Measurements from ENCODE around the gene KLHL3. TPM values are rescaled to one million over a fixed set of nuclear protein-coding genes. Genes with fewer than 3 reads are reported as not detected.

The KLHL3 gene
- total RNA-seq, 1 donor from 2014 or later = 6.8 TPM

DNA sequence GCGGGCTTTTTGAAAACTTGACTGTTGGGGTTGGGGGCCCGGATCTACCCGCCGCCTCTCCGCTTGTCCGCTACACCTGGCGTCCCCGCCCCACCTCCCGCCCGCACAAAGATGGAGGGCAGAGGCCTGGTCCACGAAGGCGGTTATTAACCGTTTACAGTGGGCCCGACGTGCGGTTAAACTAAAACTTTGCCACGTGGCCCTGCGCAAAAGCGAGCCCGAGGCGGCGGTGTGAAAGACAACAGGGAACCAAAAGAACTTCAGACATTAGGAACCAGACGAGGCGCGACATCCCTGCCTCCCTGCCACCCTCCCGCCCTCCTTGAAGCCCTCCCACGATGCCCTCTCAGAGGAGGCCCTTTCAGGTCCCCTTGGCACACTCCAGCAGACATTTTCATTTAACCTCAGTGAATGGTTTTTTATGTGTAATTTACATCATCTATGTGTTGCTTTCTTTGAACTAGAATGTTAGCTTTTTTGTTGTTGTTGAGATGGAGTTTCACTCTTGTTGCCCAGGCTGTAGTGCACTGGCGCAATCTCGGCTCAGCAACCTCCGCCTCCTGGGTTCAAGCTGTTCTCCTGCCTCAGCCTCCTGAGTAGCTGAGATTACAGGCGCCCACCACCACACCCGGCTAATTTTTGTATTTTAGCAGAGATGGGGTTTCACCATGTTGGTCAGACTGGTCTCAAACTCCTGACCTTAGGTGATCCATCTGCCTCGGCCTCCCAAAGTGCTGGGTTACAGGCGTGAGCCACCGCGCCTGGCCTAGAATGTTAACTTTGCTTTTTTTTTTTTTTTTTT lies 19.3 kb upstream of the KLHL3 start:
- Histone ChIP-seq H3K4me1 (peaks cover 16% of the 10 kb centered on the region), H3K36me3 (peaks cover 9% of the 10 kb centered on the region), H3K9me3 (no peaks in the 10 kb centered on the region), H3K4me3 (peak overlapping the region; percentile 82), H3K27ac (peak overlapping the region; percentile 100), H3K27me3 (no peaks in the 10 kb centered on the region)
- TF ChIP-seq, protein P1, sequence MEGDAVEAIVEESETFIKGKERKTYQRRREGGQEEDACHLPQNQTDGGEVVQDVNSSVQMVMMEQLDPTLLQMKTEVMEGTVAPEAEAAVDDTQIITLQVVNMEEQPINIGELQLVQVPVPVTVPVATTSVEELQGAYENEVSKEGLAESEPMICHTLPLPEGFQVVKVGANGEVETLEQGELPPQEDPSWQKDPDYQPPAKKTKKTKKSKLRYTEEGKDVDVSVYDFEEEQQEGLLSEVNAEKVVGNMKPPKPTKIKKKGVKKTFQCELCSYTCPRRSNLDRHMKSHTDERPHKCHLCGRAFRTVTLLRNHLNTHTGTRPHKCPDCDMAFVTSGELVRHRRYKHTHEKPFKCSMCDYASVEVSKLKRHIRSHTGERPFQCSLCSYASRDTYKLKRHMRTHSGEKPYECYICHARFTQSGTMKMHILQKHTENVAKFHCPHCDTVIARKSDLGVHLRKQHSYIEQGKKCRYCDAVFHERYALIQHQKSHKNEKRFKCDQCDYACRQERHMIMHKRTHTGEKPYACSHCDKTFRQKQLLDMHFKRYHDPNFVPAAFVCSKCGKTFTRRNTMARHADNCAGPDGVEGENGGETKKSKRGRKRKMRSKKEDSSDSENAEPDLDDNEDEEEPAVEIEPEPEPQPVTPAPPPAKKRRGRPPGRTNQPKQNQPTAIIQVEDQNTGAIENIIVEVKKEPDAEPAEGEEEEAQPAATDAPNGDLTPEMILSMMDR (IDR thresholded peaks at IDR 0.05) = no peak
- intact Hi-C loops (cut with DNase I) = no loop called here
- DNase-seq (no peak), ATAC-seq (peak; percentile 48)

DNA sequence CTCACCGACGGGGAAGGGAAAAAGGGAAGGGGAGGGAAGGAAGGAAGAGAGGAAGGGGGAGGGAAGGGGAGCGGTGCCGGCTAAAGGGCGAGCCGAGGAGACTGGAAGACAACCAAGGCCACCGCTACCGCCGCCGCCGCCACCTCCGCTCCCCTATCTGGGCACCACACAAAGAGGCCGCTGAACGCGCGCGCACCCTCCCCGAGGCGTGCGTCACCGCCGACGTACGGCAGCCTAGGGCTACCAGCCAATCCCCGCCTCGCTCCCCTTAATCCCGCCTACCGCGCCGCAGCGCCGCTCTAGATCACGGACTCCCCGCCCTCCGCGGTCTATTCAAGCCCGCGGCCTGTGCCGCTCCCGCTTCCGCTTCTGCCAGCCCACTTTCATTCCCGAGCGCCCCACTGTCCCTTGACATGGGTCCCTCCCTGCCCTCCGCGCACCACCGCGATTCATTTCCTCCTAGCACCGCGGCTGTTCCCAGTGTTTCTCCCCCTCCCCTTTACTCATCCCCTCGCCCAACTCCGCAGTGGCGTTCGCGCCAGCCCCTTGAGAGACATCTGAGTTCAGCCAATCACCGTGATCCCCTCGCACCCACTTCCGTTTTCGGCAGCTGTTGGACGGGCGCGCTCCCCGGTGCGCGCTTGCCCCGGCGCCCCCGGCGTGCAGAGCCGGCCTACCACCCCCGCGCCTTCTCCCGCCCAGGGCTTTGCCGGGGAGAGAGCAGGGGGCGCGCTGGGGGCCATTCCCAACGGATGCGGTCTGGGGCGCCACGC lies 18.5 kb upstream of the KLHL3 start, which contains the start of gene HNRNPA0:
Gene HNRNPA0 (minus strand): TSS at position 176 of the 773 bp plus-strand sequence. CDS start 297 bp downstream, outside the sequence.
- peaks cover 16% of the 10 kb centered on the region for H3K4me1 ChIP-seq
- peak; percentile 95 for ATAC-seq
- H3K9me3 ChIP-seq = no peaks in the 10 kb centered on the region
- H3K27me3 ChIP-seq = no peaks in the 10 kb centered on the region
- H3K27ac ChIP-seq = peak within 1 kb of the TSS; percentile 100
- H3K36me3 ChIP-seq = peaks cover 9% of the 10 kb centered on the region
- TF ChIP-seq, protein P1 (IDR thresholded peaks at IDR 0.05) = no peak
- peak within 1 kb of the TSS; percentile 82 for H3K4me3 ChIP-seq
- DNase-seq = peak; percentile 99
- intact Hi-C loops (cut with DNase I) = no loop called here

DNA sequence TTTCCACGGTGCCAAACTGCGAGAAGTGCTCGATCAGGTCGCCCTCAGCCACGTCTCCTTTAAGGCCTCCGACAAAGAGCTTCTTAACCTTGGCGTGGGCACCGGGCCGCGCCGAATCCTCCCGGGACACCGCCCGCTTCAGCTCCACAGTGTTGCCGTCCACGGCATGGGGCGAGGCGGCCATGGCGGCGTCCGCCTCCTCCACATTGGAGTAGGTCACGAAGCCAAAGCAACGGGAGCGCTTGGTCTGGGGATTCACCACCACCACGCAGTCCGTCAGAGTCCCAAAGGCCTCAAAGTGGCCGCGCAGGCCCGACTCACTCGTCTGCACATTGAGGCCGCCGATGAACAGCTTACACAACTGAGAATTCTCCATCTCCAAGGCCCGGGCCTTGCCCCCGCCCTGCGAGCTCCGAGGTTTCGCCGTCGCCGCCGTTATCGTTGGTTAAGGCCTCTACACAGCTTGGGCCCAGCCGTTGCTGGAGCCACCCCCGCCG lies 17.9 kb upstream of the KLHL3 start:
- TF ChIP-seq, protein P1 (IDR thresholded peaks at IDR 0.05) = no peak
- Histone ChIP-seq H3K27me3 (no peaks in the 10 kb centered on the region), H3K9me3 (no peaks in the 10 kb centered on the region), H3K36me3 (peaks cover 9% of the 10 kb centered on the region), H3K27ac (peak overlapping the region; percentile 100), H3K4me3 (peak overlapping the region; percentile 82), H3K4me1 (peaks cover 16% of the 10 kb centered on the region)
- ATAC-seq (peak; percentile 42), DNase-seq (no peak)
- intact Hi-C loops (cut with DNase I) = no loop called here

DNA sequence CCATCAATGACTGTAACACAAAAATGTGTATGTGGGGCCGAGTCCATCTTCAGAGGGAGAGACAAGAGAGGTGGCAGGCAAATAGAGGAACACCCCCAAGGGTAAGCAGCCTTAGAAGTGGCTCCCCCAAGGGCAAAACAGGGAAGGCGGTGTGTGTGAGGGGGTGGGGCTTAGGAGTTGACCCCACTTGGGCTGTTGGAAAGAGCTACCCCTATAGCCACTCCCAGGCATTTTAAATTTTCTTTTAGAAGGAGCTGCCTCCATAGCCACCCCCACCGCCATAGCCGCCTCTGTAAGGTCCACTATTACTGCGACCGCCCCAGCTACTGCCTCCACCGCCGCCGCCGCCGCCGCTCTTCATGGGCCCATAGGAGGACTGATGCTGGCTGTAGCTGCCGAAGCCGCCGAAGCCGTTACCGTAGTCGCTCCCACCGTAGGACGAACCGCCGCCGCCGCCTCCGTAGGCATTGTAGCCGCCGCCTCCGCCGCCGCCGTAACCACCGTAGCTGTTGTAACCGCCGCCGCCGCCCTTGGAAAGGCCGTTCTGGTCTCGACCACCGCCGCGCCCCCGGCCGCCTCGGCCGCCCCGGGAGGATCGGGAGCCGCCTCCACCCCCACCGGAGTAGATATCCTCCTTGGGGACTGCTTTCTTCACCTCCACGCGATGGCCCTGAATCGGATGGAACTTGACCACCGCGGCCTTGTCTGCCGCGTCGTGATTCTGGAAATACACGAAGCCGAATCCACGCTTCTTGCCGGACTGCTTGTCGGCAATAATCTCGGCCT lies 17.2 kb upstream of the KLHL3 start:
- Histone ChIP-seq H3K36me3 (peaks cover 9% of the 10 kb centered on the region), H3K27me3 (no peaks in the 10 kb centered on the region), H3K9me3 (no peaks in the 10 kb centered on the region), H3K4me1 (peaks cover 16% of the 10 kb centered on the region), H3K4me3 (peak overlapping the region; percentile 82), H3K27ac (peak overlapping the region; percentile 100)
- peak; percentile 80 for DNase-seq
- intact Hi-C loops (cut with DNase I) = no loop called here
- TF ChIP-seq, protein P1 (IDR thresholded peaks at IDR 0.05) = no peak
- ATAC-seq = no peak

DNA sequence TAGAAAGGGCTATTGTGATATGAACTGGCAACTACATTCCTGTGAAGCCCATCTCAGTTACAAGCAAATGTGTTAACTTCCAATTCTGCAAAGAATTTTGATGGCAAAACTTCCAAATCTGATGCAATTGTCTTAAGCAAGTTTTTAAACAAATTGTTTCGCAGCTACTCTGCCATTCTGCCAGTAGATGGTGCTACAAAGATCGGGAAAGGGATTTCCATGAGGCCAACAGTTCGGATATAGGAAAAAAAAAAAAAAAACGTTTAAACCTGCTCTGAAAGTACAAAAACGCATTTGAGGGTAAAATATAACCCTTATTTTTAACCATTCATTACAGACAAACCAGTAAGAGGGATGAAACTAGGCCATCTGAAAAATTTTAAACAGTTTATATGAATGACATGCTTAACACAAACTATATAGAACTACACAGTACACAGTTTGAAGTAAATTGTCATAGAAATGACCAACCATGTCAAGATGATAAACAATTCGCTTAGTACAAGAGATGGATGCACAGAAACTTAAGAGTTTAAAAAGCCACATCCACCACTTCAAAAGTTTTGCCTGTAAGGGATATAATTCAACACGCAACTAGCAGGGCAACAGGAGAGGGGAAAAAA lies 16.1 kb upstream of the KLHL3 start:
- DNase-seq (no peak), ATAC-seq (no peak)
- no peaks in the 10 kb centered on the region for H3K27me3 ChIP-seq
- H3K36me3 ChIP-seq = peaks cover 9% of the 10 kb centered on the region
- peaks cover 16% of the 10 kb centered on the region for H3K4me1 ChIP-seq
- no peaks in the 10 kb centered on the region for H3K9me3 ChIP-seq
- peak overlapping the region; percentile 82 for H3K4me3 ChIP-seq
- intact Hi-C loops (cut with DNase I) = no loop called here
- TF ChIP-seq, protein P1 (IDR thresholded peaks at IDR 0.05) = peak; percentile 78
- H3K27ac ChIP-seq = peak overlapping the region; percentile 26

Measured in upper lobe of right lung (tissue), 1 donor.